ENCODE data around the gene HAUS7. TPM values are rescaled to one million over a fixed set of nuclear protein-coding genes. Genes with fewer than 3 reads are reported as not detected.

Gene HAUS7
- 43.1 TPM for total RNA-seq
- polyA plus RNA-seq: 10 to 100 TPM; 28.0 to 37.4 (median 33.4) TPM

GRCh38 chrX:153470411-153471363, at the start of gene HAUS7:
HAUS7 (minus strand) TSS chrX:153470576; CDS start chrX:153470557, 19 bp downstream.
- Mint-ChIP-seq H3K36me3 (no peaks in the 10 kb centered on the region), H3K4me1 (peaks cover 0 to 37% (median 5%) of the 10 kb centered on the region in 4 donors), H3K27me3 (no peaks in the 10 kb centered on the region), H3K27ac (peak within 1 kb of the TSS in 2 of 3 donors; percentile 77 to 78), H3K4me3 (peak within 1 kb of the TSS; percentile 84 to 88 (median 86)), H3K9me3 (no peaks in the 10 kb centered on the region)
- Histone ChIP-seq H3K4me3 (ENCODE audit: low read depth, low read length) (peak within 1 kb of the TSS; percentile 53), H3K36me3 (ENCODE audit: control insufficient read depth, insufficient read depth, low read length) (no peaks in the 10 kb centered on the region), H3K27me3 (ENCODE audit: control insufficient read depth, insufficient read depth, low read length) (no peaks in the 10 kb centered on the region), H3K4me1 (ENCODE audit: control insufficient read depth, insufficient read depth, low read length, poor library complexity, severe bottlenecking) (peaks cover 27% of the 10 kb centered on the region), H3K27ac (ENCODE audit: insufficient read depth, low read length, poor library complexity, severe bottlenecking) (peak within 1 kb of the TSS; percentile 67), H3K9me3 (ENCODE audit: control insufficient read depth in 2 of 2, low read length in 2 of 2) (no peaks in the 10 kb centered on the region)
- DNase-seq: peak; percentile 81 to 93 (median 85)
- peak; percentile 86 to 87 for ATAC-seq (ENCODE audit: low read depth in 2 of 2)

- Histone ChIP-seq H3K9me3 (ENCODE audit: control insufficient read depth in 2 of 2, low read length in 2 of 2) (no peaks in the 10 kb centered on the region), H3K27ac (ENCODE audit: insufficient read depth, low read length, poor library complexity, severe bottlenecking) (no peak overlapping the region), H3K36me3 (ENCODE audit: control insufficient read depth, insufficient read depth, low read length) (no peaks in the 10 kb centered on the region), H3K4me1 (ENCODE audit: control insufficient read depth, insufficient read depth, low read length, poor library complexity, severe bottlenecking) (no peaks in the 10 kb centered on the region), H3K27me3 (ENCODE audit: control insufficient read depth, insufficient read depth, low read length) (no peaks in the 10 kb centered on the region), H3K4me3 (ENCODE audit: low read depth, low read length) (no peak overlapping the region)
- Mint-ChIP-seq H3K36me3 (no peaks in the 10 kb centered on the region), H3K9me3 (peaks cover 0 to 2% (median 0%) of the 10 kb centered on the region in 7 donors), H3K4me3 (no peak overlapping the region), H3K27me3 (peaks cover 11% of the 10 kb centered on the region), H3K27ac (no peak overlapping the region), H3K4me1 (peaks cover 0 to 5% (median 0%) of the 10 kb centered on the region in 4 donors)
- ATAC-seq (ENCODE audit: low read depth in 2 of 2) (no peak), DNase-seq (no peak)
Measured at GRCh38 chrX:153519569-153520286, 49.4 kb upstream of the HAUS7 start.

DNA sequence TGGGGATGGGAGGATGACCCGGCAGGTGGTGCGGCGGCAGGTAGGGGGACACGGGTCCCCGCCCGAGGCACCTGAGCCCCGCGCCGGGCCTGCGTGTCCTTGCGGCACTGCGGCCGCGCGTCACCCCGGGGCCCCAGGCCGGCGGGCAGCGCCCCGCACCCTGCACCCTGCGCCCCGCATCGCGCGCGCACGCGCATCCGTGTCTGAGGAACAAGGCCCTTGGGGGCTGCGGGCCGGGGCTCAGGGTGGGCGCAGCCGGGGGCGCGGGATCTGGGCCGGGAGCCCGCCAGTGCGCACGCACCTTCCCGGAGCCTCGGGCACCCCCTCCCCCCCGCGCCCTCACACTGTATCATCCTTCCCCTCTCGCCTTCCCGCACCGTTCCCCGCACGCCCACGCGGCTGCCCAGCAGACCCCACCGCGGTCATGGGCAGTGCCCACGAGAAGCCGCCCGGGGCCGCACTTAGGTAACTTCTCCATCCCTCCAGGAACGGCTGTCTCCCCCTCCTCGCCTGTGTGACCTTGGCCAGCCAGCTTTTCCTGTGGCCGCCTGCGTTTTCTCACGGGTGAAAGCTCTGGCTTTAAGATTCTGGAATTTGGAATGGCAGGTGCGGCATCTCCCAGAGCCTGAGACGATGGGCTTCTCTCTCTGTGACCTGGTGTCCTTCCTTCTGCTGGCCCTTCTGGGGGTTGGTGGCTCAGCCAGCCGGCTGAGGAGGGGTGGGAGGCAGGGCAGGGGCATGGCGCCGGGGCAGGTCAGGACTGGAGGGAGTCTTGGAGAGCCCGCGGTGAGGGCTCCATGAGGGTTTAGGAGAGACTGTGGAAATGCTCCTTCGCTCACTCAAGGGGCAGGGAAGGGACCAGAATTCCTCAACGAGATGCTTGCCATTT, 47.8 kb upstream of the HAUS7 start:
- H3K4me3 ChIP-seq (ENCODE audit: low read depth, low read length): no peak overlapping the region
- Mint-ChIP-seq H3K4me3 (peak overlapping the region in 1 of 4 donors; percentile 31), H3K27ac (peak overlapping the region in 1 of 3 donors; percentile 80), H3K4me1 (peaks cover 0 to 5% (median 0%) of the 10 kb centered on the region in 4 donors), H3K36me3 (no peaks in the 10 kb centered on the region), H3K27me3 (peaks cover 11% of the 10 kb centered on the region), H3K9me3 (peaks cover 0 to 2% (median 0%) of the 10 kb centered on the region in 7 donors)
- H3K36me3 ChIP-seq (ENCODE audit: control insufficient read depth, insufficient read depth, low read length): no peaks in the 10 kb centered on the region
- H3K9me3 ChIP-seq (ENCODE audit: control insufficient read depth in 2 of 2, low read length in 2 of 2): no peaks in the 10 kb centered on the region
- ATAC-seq (ENCODE audit: low read depth in 2 of 2) (no peak), DNase-seq (no peak)
- no peaks in the 10 kb centered on the region for H3K4me1 ChIP-seq (ENCODE audit: control insufficient read depth, insufficient read depth, low read length, poor library complexity, severe bottlenecking)
- H3K27ac ChIP-seq (ENCODE audit: insufficient read depth, low read length, poor library complexity, severe bottlenecking): no peak overlapping the region
- H3K27me3 ChIP-seq (ENCODE audit: control insufficient read depth, insufficient read depth, low read length): no peaks in the 10 kb centered on the region

DNA sequence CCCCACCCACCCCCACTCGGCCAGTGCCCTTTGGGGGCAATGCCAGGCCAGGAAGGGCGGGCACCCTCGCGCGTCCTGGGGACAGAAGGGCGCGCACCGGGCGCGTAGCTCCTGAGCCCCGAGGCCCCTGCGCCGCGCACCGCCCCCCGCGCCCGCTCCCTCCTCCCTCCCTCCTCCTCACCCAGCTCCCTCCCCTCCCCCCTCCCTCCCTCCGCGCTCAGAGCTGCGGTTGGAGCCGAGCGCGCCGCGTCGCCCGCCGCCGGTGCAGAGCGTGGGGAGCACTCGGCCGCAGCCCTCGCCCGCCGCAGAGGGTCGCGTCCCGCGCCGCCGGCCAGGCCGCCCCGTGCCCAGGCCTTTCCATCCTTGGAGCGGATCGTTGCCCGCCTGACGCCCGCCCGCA, 47.0 kb upstream of the HAUS7 start, which contains the start of gene ATP2B3:
TSS of gene ATP2B3 (plus strand) at position 220 of the 400 bp plus-strand sequence. CDS start 18,606 bp downstream, outside the sequence.
- Mint-ChIP-seq H3K4me3 (peak within 1 kb of the TSS in 1 of 4 donors; percentile 31), H3K27ac (peak within 1 kb of the TSS in 1 of 3 donors; percentile 80), H3K9me3 (peaks cover 0 to 2% (median 0%) of the 10 kb centered on the region in 7 donors)

GRCh38 chrX:153516073-153516472, 45.7 kb upstream of the HAUS7 start:
- H3K36me3 Mint-ChIP-seq: no peaks in the 10 kb centered on the region
- H3K27me3 ChIP-seq (ENCODE audit: control insufficient read depth, insufficient read depth, low read length): no peaks in the 10 kb centered on the region
- DNase-seq: no peak
- peaks cover 7% of the 10 kb centered on the region for H3K27me3 Mint-ChIP-seq
- H3K4me1 ChIP-seq (ENCODE audit: control insufficient read depth, insufficient read depth, low read length, poor library complexity, severe bottlenecking): no peaks in the 10 kb centered on the region
- H3K4me3 ChIP-seq (ENCODE audit: low read depth, low read length): no peak overlapping the region
- H3K9me3 ChIP-seq (ENCODE audit: control insufficient read depth in 2 of 2, low read length in 2 of 2): no peaks in the 10 kb centered on the region
- no peak overlapping the region for H3K27ac ChIP-seq (ENCODE audit: insufficient read depth, low read length, poor library complexity, severe bottlenecking)
- no peak overlapping the region for H3K4me3 Mint-ChIP-seq
- no peaks in the 10 kb centered on the region for H3K36me3 ChIP-seq (ENCODE audit: control insufficient read depth, insufficient read depth, low read length)
- peaks cover 0 to 5% (median 0%) of the 10 kb centered on the region in 4 donors for H3K4me1 Mint-ChIP-seq
- H3K9me3 Mint-ChIP-seq: peaks cover 0 to 2% (median 0%) of the 10 kb centered on the region in 7 donors
- no peak for ATAC-seq (ENCODE audit: low read depth in 2 of 2)
- no peak overlapping the region for H3K27ac Mint-ChIP-seq

More for the DNA sequence above, 47.0 kb upstream of the HAUS7 start, which contains the start of gene ATP2B3:
- no peaks in the 10 kb centered on the region for H3K4me1 ChIP-seq (ENCODE audit: control insufficient read depth, insufficient read depth, low read length, poor library complexity, severe bottlenecking)
- H3K4me3 ChIP-seq (ENCODE audit: low read depth, low read length): no peak within 1 kb of the TSS
- no peaks in the 10 kb centered on the region for H3K9me3 ChIP-seq (ENCODE audit: control insufficient read depth in 2 of 2, low read length in 2 of 2)
- no peak within 1 kb of the TSS for H3K27ac ChIP-seq (ENCODE audit: insufficient read depth, low read length, poor library complexity, severe bottlenecking)
- Mint-ChIP-seq H3K27me3 (peaks cover 11% of the 10 kb centered on the region), H3K36me3 (no peaks in the 10 kb centered on the region), H3K4me1 (peaks cover 0 to 5% (median 0%) of the 10 kb centered on the region in 4 donors)
- DNase-seq (no peak), ATAC-seq (ENCODE audit: low read depth in 2 of 2) (no peak)
- H3K36me3 ChIP-seq (ENCODE audit: control insufficient read depth, insufficient read depth, low read length): no peaks in the 10 kb centered on the region
- H3K27me3 ChIP-seq (ENCODE audit: control insufficient read depth, insufficient read depth, low read length): no peaks in the 10 kb centered on the region

DNA sequence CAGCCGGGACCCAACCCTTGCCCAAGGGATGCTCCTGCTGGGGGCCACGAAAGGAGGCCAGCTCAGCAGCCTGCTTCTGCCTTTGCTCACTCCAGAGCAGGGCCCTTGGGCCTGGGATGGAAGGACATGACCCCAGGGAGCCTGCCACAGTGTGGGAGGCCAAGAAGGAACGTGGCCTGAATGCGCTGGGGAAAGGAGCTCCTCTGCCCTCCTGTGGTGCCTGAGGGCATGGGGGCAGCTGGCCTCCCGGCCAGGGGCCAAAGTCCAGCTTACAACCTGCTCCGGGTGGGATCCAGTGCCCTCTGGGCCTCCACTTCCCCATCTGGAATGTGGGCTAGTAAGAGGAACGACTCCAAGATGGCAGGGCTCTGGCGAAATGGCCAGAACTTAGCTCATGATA, 45.1 kb upstream of the HAUS7 start:
- Histone ChIP-seq H3K27ac (ENCODE audit: insufficient read depth, low read length, poor library complexity, severe bottlenecking) (no peak overlapping the region), H3K4me3 (ENCODE audit: low read depth, low read length) (no peak overlapping the region), H3K36me3 (ENCODE audit: control insufficient read depth, insufficient read depth, low read length) (no peaks in the 10 kb centered on the region), H3K9me3 (ENCODE audit: control insufficient read depth in 2 of 2, low read length in 2 of 2) (no peaks in the 10 kb centered on the region), H3K27me3 (ENCODE audit: control insufficient read depth, insufficient read depth, low read length) (no peaks in the 10 kb centered on the region), H3K4me1 (ENCODE audit: control insufficient read depth, insufficient read depth, low read length, poor library complexity, severe bottlenecking) (no peaks in the 10 kb centered on the region)
- no peak for ATAC-seq (ENCODE audit: low read depth in 2 of 2)
- H3K9me3 Mint-ChIP-seq: peaks cover 0 to 2% (median 0%) of the 10 kb centered on the region in 7 donors
- H3K4me3 Mint-ChIP-seq: no peak overlapping the region
- peaks cover 7% of the 10 kb centered on the region for H3K27me3 Mint-ChIP-seq
- H3K36me3 Mint-ChIP-seq: no peaks in the 10 kb centered on the region
- DNase-seq: no peak
- peaks cover 0 to 5% (median 0%) of the 10 kb centered on the region in 4 donors for H3K4me1 Mint-ChIP-seq
- H3K27ac Mint-ChIP-seq: peak overlapping the region in 1 of 3 donors; percentile 80

DNA sequence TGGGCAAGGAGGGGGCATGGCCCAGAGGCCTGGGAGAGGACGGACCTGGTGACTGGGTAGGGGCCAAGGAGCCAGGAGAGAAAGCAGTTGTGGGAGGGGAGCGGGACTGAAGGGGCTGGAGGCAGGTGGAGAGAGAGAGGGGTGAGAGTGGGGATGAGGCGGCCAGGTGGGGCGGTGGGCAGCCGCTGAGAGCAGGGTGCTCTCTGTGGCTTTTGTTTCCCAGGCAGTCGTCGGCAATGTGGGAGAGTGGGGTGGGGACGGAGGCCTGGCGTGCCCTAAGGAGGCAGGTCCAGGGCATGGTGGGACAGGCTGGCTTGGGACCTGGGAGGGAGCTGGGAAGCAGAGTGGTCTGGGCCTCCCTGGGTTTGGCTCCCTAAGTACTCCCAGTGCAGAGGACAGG, 43.9 kb upstream of the HAUS7 start:
- Histone ChIP-seq H3K27ac (ENCODE audit: insufficient read depth, low read length, poor library complexity, severe bottlenecking) (no peak overlapping the region), H3K9me3 (ENCODE audit: control insufficient read depth in 2 of 2, low read length in 2 of 2) (no peaks in the 10 kb centered on the region), H3K36me3 (ENCODE audit: control insufficient read depth, insufficient read depth, low read length) (no peaks in the 10 kb centered on the region), H3K4me3 (ENCODE audit: low read depth, low read length) (no peak overlapping the region), H3K4me1 (ENCODE audit: control insufficient read depth, insufficient read depth, low read length, poor library complexity, severe bottlenecking) (no peaks in the 10 kb centered on the region), H3K27me3 (ENCODE audit: control insufficient read depth, insufficient read depth, low read length) (no peaks in the 10 kb centered on the region)
- ATAC-seq (ENCODE audit: low read depth in 2 of 2) (no peak), DNase-seq (no peak)
- H3K4me1 Mint-ChIP-seq: peaks cover 0 to 5% (median 0%) of the 10 kb centered on the region in 4 donors
- no peak overlapping the region for H3K4me3 Mint-ChIP-seq
- no peaks in the 10 kb centered on the region for H3K36me3 Mint-ChIP-seq
- peaks cover 0 to 2% (median 0%) of the 10 kb centered on the region in 7 donors for H3K9me3 Mint-ChIP-seq
- H3K27me3 Mint-ChIP-seq: peaks cover 4% of the 10 kb centered on the region
- H3K27ac Mint-ChIP-seq: no peak overlapping the region

All from CD4-positive, CD25-positive, alpha-beta regulatory T cell (primary cell).